ENCODE results near the gene MC2R. TPM values are rescaled to one million over a fixed set of nuclear protein-coding genes. Genes with fewer than 3 reads are reported as not detected.

Gene MC2R
- total RNA-seq, 4 donors from 2014 or later, result not detected

DNA sequence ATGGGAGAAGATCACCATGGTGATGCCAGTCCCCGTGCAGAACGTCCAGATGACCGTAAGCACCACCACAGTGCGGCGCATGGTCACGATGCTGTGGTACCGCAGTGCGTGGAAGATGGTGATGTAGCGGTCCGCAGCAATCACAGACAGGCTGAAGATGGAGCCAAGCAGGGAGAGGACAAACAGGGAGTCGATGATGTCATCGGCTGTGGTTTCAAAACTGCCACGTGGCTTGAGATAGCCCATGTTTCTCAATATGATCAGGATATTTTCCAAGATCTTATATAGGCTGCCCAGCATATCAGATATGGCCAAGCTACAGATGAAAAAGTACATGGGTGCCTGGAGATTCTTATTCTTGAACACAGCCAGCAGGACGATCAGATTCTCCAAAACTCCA, 30.3 kb downstream of the MC2R start:
- DNase-seq (ENCODE audit: low spot score), result no peak
- TF ChIP-seq, protein P1, sequence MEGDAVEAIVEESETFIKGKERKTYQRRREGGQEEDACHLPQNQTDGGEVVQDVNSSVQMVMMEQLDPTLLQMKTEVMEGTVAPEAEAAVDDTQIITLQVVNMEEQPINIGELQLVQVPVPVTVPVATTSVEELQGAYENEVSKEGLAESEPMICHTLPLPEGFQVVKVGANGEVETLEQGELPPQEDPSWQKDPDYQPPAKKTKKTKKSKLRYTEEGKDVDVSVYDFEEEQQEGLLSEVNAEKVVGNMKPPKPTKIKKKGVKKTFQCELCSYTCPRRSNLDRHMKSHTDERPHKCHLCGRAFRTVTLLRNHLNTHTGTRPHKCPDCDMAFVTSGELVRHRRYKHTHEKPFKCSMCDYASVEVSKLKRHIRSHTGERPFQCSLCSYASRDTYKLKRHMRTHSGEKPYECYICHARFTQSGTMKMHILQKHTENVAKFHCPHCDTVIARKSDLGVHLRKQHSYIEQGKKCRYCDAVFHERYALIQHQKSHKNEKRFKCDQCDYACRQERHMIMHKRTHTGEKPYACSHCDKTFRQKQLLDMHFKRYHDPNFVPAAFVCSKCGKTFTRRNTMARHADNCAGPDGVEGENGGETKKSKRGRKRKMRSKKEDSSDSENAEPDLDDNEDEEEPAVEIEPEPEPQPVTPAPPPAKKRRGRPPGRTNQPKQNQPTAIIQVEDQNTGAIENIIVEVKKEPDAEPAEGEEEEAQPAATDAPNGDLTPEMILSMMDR (IDR thresholded peaks at IDR 0.05), result no peak
- ATAC-seq (ENCODE audit: low FRiP score), result no peak

DNA sequence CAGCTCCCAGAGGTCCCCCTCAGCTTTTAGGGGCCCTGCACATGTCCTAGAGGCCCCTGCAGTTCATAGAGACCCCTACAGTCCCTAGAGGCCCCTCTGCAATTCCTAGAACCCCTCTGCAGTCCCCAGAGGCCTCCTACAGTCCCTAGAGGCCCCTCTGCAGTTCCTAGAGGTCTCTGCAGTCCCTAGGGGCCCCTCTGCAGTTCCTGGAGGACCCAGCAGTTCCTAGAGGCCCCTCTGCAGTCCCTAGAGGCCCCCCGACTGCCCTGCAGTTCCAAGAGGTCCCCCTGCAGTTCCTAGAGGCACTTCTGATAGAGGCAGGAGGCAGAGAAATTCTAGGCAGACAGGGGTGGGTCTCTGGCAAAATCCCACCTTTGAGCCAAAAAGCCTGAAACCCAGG, 35.4 kb downstream of the MC2R start:
- TF ChIP-seq, protein P1 (IDR thresholded peaks at IDR 0.05), result no peak
- ATAC-seq (ENCODE audit: low FRiP score) (no peak), DNase-seq (ENCODE audit: low spot score) (no peak)

DNA sequence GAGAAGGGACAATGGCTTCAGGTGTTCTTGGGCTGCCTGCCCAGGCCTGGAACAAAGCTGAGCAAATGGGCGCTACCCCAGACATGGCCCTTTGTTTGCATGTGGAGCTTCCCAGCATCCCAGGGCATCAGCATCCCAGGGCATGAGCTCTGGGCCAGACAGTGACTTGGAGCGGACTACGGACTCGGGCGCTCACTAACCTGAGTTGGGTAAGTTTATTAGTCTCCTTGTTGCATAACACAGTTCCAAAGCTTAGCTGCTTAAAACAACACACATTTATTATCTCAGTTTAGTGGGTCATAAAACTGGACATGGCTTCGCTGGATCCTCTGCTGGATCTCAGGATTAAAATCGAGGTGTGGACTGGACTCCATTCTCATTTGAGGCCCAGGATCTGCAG, 35.8 kb downstream of the MC2R start:
- TF ChIP-seq, protein P1 (IDR thresholded peaks at IDR 0.05), result no peak
- DNase-seq (ENCODE audit: low spot score) (no peak), ATAC-seq (ENCODE audit: low FRiP score) (no peak)

DNA sequence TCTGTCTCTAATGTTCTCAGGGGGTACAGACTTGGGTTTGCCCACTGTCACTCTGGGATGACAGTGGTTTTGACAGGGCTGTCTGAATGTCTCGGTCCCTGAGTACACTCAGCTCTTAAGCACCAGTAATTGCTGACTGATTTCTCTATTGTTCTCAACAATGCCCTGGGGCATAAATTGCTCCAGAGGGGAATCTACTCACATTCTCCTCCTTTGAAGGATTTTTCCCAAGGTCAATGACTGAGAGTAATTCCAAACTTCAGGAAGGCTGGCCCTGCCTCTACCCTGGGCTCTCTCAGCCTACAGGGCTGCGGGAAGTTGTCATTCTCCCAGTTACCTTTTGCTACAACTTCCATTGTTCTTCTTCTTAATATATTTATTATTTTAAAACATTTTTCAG, 36.5 kb downstream of the MC2R start:
- no peak for ATAC-seq (ENCODE audit: low FRiP score)
- TF ChIP-seq, protein P1 (IDR thresholded peaks at IDR 0.05), result no peak

DNA sequence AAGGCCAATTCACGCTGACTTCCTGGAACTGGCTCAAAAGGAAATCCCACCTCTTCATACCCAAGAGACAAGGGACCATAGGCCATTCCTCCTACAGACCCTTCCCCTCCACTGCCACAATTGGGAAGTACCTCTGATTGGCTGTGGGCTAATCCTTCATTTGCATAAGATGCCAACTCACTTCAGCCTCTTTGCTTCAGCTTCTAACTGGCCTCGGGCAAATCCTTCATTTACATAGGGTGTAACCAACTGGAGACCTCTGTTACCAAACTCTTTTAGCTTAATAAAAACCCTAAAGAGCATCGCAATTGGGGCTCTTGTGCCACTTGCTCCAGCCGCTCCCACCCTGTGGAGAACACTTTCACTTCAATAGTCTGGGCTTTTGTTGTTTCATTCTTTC, 38.2 kb downstream of the MC2R start:
- TF ChIP-seq, protein P1 (IDR thresholded peaks at IDR 0.05), result no peak
- DNase-seq (ENCODE audit: low spot score) (no peak), ATAC-seq (ENCODE audit: low FRiP score) (no peak)

More for the DNA sequence above, 36.5 kb downstream of the MC2R start:
- no peak for DNase-seq (ENCODE audit: low spot score)

DNA sequence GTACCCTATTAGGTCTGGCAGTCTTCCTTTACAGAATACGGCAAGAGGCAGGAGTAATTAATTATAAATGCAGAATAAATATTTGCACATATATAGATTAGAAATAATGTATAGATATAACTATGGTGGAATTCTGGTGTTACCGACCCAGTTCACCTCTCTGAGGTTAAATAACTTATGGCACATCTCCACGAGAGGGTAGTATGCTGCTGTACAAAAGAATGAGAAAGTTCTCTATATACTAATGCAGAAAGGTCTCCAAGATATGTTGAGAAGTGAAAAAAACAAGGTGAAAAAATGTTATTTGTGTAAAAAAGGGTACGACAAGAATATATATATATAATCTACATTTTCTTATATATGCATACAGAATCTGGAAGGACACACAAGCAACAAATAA, 40.8 kb downstream of the MC2R start:
- TF ChIP-seq, protein P1 (IDR thresholded peaks at IDR 0.05), result no peak
- no peak for DNase-seq (ENCODE audit: low spot score)

DNA sequence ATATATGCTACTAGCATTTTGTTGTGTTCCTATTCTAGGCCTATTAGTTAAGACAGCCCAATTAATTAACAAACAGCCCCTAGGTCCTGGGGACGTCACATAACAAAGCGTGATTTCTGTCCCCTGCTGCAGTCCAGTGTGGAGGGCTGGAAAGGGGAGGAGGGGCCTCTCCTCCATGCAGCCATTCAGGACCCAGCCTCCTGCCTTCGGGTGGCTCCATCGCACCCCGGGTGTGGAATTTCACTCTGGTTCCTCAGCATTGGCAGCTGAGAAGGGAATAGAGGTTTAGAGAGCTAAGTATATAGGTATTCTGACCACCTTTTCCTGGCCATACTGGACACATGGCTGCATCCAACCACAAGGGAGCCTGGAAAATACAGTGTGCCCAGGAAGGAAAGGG, 42.4 kb downstream of the MC2R start:
- DNase-seq (ENCODE audit: low spot score) (no peak), ATAC-seq (ENCODE audit: low FRiP score) (no peak)
- TF ChIP-seq, protein P1 (IDR thresholded peaks at IDR 0.05), result no peak

More for the DNA sequence above, 40.8 kb downstream of the MC2R start:
- no peak for ATAC-seq (ENCODE audit: low FRiP score)
